CD4-positive, alpha-beta T cell treated with Interleukin-6 for 4 hours (primary cell): ENCODE measurements around the gene RGPD6.
"Not testable (repeated sequence)": the region's sequence is repeated elsewhere in the genome, so short reads cannot be mapped to it uniquely, and the experiment has no call there.

Experiments
- DNase-seq: peaks from one replicate; pipeline ENCODE4 v3.0.0-alpha.2; 2020; ENCODE audit warnings: mixed read lengths

Gene RGPD6

DNA sequence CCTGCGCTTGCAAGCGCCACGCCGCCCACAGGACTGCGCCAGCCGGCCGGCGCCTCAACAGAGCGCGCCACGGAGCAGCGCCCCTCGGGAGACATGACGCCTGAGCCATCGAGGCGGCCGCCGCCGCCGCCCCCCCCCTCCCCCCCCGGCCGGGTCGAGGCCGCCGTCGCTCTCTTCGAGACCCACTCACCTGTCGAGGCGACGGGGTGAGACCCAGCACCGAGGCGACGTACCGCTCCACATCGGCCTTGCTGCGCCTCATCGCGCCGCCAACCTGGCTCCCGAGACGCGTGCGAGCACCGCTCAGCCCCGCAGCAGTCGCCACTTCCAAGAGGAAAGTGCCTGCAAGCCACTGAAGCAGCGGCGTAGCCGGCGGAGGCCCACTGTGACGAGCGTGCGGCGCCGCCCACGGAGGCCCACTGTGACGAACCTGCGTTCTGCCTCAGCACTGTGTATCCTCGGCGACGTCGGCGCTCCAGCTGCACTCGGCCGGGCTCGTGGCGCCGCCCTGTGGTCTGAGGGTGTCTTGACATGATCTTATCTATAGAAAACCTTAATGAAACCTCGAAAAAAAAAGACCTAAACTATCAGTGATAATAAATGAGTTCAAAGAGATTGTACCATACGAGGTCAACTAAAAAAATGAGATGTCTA, at the start of gene RGPD6:
Gene RGPD6, minus strand, starts transcription at position 460 of the 654 bp plus-strand sequence. Its CDS starts 198 bp downstream, at position 262.
- not testable (repeated sequence) for DNase-seq

- not testable (repeated sequence) for DNase-seq
Observed at GRCh38 chr2:110619326-110619939, 42.4 kb upstream of the RGPD6 start.

GRCh38 chr2:110613927-110614326, 36.9 kb upstream of the RGPD6 start:
- not testable (repeated sequence) for DNase-seq

GRCh38 chr2:110610613-110611250, 33.7 kb upstream of the RGPD6 start:
- DNase-seq = peak; percentile 26

DNA sequence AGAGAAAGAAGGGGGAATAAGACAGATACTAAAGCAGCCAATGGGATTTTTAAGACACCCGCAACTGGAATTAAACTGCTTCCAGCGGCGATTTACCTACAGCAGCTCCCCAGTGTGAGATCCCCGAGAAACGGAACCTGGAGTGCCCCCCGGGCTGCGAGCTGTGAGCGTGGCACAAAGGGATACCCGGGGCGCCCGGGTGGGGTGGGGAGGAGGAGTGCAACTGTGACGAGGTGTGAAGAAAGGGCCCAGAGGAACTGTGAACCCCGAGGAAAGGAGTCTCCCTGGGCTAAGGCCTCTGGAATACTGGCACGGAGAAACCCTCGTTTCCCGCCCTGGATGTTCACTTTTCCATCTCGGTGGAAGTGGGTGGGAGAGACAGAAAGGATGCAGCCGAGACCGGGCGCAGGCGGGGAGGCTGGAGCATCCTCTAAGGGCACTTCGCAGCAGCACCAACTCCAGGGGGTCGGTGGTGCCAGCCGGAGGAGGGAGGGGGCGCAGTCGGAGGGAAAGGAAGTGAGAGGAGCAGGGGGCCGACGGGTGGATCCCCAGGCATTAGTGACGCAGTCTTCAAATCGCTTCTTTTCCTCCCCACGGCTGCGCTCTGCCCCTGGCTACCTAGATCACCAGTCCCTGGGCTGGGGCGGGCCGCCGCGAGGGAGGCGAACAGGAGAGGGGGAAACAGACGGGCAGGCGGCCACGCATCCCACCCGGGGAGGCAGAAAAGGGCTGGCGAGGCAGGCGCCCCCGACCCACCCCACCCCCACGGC, 33.0 kb upstream of the RGPD6 start:
- not testable (repeated sequence) for DNase-seq

GRCh38 chr2:110608788-110609502, 31.9 kb upstream of the RGPD6 start:
- DNase-seq = not testable (repeated sequence)

DNA sequence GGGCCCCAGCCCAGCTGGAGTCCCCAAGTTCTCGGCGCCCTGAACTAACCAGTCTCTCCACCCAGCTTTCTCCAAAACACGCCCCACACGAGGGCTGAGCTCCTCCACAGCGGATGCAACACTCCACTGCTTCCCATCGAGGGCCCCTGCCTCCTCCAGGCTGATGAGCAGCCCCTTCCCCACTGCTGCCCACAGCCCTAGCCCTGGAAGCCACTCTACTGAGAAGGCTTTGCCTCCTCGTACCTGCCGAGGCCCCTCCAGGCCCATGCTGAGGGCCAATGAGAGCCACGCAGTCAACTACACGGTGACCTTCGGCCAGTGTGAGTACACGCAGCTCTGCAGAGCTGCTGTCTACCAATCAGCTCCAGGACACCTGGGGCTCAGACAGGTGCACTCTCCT, 28.0 kb upstream of the RGPD6 start:
- not testable (repeated sequence) for DNase-seq

- DNase-seq = not testable (repeated sequence)
Observed at GRCh38 chr2:110603917-110604591, 27.0 kb upstream of the RGPD6 start.

GRCh38 chr2:110602139-110602538, 25.1 kb upstream of the RGPD6 start:
- not testable (repeated sequence) for DNase-seq

GRCh38 chr2:110591973-110592372, 15.0 kb upstream of the RGPD6 start:
- not testable (repeated sequence) for DNase-seq

GRCh38 chr2:110589677-110590330, 12.8 kb upstream of the RGPD6 start:
- not testable (repeated sequence) for DNase-seq

DNA sequence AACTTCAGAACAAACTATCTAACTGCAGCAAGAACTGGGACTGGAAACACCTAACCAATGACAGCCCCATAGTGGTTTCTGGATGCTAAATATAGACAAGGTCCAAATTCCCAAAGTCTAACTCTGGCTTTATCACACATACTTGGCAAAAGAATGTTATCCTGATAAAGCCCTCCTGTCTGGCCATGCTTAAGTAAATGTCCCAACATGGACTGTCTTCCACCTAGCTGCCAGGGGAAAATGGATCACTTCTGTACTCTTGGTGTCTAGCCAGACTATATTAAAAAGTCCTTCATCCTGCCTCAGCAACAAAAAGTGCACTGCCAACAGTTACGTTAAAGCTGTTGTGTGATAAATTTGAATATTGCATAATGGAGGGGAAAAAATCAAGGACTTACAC, 11.5 kb upstream of the RGPD6 start:
- DNase-seq = not testable (repeated sequence)

DNA sequence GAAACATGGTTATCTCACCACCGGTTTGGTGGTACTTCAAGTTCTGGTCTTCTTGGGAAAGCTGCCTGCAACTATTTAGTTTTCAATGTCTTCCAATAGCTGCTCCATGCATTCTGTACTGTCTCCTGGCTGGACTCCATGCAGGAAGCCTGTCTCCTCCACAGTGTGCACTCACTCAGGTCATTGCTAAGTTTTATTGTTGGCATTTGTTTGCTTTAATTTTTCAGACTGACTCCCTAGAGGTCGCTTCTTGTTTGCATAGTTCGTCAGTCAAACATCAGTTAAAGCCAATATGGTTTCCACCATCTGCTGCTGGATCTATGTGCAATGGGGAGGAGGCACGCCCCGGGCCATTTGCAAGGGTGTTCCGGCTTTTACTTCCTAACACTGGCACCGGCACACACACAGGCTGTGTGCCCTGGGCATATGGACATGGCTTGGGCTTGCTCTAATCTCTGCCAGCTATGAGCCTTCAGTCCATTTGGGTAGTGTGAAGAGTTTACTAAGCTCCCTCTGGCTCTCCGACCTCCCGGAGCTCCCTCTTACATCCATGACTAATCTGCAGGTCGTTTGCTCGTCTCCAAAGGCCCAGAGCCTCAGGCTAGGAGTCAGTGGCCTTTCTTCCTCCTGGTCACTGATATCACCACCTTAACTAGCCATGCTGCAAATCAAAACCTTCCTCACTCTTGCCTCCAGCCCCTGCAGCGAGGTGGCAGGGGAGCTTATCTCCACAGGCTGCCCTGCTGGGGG, 2.4 kb upstream of the RGPD6 start:
- DNase-seq = not testable (repeated sequence)

GRCh38 chr2:110578429-110578828, 1.4 kb upstream of the RGPD6 start:
- DNase-seq = not testable (repeated sequence)

DNA sequence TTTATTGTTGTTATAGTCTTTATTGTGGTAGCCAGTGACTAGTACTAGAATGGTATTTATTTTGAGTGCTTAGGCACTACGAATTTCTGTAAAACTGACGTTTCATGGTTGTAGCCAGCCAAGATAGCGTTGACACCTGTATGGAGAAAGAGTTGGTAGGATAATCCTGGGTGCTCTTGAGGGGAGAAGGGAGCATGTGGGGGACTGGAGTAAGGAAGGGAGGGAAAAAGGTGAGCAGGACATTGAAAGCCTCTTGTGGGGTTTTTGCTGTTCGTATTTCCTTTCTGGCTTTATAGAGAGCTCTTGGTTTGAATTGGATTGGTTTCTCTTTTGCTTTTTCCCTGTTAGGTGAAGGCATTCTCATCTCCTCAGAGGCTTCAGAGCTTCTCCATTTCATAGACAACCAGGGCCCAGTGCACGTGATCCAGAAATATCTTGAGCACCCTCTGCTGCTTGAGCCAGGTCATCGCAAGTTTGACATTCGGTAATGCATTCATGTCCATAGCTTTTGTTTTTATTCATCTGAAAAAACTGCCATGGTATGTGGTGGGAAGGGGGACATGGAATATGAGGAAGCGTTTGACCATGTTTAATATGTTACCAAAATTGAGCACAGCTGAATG, 77.2 kb downstream of the RGPD6 start:
- DNase-seq = not testable (repeated sequence)

GRCh38 chr2:110496027-110496426, 81.0 kb downstream of the RGPD6 start:
- not testable (repeated sequence) for DNase-seq

DNA sequence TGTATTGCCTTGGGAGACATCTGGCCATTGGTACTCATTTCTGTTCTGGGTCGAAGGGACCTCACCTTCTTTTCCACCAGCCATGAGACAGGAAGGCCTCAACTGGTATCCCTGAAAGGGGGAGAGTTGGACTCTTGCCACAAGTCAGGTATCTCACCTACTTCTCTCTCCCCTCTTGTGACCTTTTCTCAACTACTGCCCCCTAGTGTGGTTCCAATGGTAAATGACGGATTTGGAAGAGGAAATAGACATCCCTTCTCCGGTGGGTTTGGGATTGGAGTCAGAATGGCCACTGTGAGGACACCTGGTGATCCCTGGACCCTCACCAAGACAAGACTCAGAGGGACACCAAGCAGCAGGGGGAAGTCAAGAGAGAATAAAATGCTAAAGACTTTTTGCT, 82.5 kb downstream of the RGPD6 start:
- not testable (repeated sequence) for DNase-seq

GRCh38 chr2:110488991-110489390, 88.0 kb downstream of the RGPD6 start:
- not testable (repeated sequence) for DNase-seq

GRCh38 chr2:110482697-110483096, 94.3 kb downstream of the RGPD6 start:
- not testable (repeated sequence) for DNase-seq

DNA sequence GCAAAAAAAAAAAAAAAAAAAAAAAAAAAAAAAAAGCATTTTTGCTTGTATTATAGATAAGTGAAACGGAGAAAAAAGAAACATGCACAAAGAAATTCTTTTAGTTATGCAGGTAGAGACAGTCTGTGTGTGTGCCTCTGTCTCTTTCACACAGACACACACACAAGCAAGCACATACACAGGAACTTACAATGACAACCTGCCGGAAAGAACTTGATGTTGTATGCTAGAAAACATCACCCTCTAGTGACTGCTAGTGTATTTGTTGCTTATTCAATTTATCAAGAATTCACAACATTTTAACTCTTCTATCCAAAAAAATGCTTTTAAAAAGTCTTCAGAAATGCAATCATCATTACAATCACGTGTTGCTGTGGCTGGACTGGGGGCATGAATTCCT, 95.8 kb downstream of the RGPD6 start:
- not testable (repeated sequence) for DNase-seq
